Measurements from ENCODE around the gene MSL3B.
A peak's percentile ranks its signal among the peaks of the same experiment; 100 is the strongest.
"Not testable (repeated sequence)": the region's sequence is repeated elsewhere in the genome, so short reads cannot be mapped to it uniquely, and the experiment has no call there.

MSL3B gene

GRCh38 chr2:233867993-233868532 lies at the start of gene MSL3B:
TSS of gene MSL3B (minus strand) at chr2:233868386.
- no peak for DNase-seq (ENCODE audit: low read depth, low spot score)

DNA sequence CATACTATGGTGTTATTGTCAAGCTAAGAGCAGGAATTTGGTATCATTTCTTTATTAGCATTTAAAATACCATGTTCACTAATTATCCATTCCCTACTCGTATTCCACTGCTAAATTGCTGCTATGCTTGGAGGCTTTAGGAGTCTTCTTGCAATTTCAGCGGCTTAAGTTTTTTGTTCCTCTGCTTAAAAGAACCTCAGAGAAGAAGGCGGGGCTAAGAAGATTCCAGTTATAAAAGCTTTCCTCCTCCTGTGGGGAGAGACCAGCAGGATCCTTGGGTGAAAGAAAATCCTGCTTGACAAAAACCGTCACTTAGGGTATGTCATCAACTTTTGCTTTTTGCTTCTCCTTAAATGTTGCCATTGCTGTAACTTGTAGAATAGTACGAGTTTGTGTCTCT lies 48.9 kb upstream of the MSL3B start, which contains the start of gene TRPM8:
TRPM8 (plus strand) TSS at position 258 of the 400 bp plus-strand sequence. CDS start 9,165 bp downstream, outside the sequence.
- DNase-seq (ENCODE audit: low read depth, low spot score), result no peak

- DNase-seq (ENCODE audit: low read depth, low spot score), result no peak
Observed at GRCh38 chr2:233915128-233915527, 46.9 kb upstream of the MSL3B start.

DNA sequence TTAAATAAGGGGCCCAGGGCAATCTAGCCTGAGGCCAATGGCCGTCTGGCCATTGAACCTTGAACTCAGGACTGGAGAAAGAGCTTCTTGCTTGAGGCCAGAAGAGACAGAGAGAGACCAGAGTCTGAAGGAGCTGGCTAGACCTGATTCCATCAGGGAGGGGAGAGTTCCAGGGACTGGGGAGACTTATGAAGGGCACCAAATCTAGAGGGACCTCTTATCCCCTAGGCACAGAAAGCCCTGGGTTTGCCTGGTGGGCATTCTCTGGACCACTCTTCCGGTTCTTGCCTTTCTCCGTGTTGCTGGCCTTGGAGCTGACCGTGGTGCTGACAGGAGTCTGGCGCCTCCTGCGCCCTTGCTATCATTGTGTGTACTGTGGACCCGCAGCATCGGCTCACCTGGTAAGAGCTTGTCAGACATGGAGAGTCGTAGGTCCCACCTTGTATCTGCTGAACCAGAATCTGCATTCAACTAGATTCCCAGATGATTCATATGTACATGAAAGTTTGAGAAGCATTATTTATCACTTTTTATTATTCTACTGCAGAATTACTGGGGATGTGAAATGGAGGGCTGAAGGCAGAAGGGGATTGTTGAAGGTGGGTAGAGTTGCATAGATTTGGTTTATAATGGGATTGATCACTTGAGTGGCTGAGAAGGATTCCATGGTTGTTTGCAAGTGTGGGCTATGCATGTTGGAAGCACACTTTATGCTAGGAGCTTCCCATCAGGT lies 44.7 kb upstream of the MSL3B start:
- no peak for DNase-seq (ENCODE audit: low read depth, low spot score)

DNA sequence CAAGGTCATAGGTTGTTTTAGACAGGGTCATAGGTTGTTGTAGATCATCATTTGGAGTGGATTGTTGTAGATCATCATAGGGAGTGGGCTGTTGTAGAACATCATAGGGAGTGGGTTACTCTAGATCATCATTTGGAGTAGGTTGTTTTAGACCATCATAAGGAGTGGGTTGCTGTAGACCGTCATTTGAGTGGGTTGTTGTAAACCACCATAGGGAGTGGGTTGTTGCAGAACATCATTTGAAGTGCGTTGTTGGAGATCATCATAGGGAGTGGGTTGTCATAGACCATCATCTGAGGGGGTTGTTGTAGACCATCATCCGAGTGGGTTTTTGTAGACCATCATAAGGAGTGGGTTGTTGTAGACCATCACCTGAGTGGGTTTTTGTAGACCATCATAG lies 39.4 kb upstream of the MSL3B start:
- DNase-seq (ENCODE audit: low read depth, low spot score), result no peak

GRCh38 chr2:233905945-233906344 lies 37.8 kb upstream of the MSL3B start:
- DNase-seq (ENCODE audit: low read depth, low spot score), result no peak

DNA sequence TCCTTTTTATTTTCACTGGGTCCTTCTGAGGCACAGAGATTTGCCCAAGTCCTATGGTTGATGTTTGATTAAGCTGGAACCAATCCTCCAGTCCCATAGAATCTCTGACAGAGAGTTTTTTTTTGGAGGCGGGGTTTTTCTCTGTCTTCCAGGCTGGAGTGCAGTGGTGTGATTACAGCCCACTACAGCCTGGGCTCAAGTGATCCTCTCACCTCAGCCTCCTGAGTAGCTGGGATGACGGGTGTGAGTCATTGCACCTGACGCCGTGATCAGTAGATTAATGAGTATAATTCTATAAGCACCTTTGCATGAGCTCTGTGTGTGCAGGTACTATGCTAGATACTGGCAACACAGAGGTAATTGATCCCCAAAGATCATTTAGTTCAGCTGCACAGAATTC lies 33.7 kb upstream of the MSL3B start:
- no peak for DNase-seq (ENCODE audit: low read depth, low spot score)

- no peak for DNase-seq (ENCODE audit: low read depth, low spot score)
Observed at GRCh38 chr2:233901367-233901766, 33.2 kb upstream of the MSL3B start.

DNA sequence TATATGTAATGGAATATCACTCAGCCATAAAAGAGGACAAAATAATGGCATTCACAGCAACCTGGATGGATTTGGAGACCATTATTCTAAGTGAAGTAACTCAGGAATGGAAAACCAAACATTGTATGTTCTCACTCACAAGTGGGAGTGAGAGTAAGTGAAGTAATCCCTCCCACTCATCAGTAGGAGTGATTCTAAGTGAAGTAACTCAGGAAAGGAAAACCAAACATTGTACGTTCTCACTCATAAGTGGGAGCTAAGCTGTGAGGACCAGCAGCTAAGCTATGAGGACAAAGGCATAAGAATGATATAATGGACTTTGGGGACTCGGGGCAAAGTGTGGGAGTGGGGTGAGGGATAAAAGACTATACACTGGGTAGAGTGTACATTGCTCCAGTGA lies 28.1 kb upstream of the MSL3B start:
- DNase-seq (ENCODE audit: low read depth, low spot score), result not testable (repeated sequence)

DNA sequence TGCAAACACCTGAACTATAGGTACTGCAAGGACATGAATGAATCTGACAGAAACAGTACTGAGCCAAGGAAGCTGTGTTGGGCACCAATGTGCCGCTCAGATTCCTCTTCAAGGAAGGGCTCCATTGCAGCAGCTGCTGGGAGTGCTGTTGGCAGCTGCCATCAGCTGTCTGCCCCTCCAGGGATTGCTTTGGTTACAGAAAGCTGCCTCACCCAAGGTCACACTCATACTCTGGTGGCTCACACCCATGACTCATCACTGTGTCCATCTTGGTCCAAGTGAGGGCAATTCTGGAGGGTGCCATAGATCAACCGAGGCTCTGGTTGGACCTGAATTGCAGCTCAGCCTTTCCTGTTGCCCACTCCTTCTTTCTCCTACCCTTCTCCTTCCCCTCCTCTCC lies 24.6 kb upstream of the MSL3B start:
- no peak for DNase-seq (ENCODE audit: low read depth, low spot score)

- no peak for DNase-seq (ENCODE audit: low read depth, low spot score)
Observed at GRCh38 chr2:233882353-233882752, 14.2 kb upstream of the MSL3B start.

GRCh38 chr2:233872125-233872524 lies 3.9 kb upstream of the MSL3B start:
- DNase-seq (ENCODE audit: low read depth, low spot score), result not testable (repeated sequence)

DNA sequence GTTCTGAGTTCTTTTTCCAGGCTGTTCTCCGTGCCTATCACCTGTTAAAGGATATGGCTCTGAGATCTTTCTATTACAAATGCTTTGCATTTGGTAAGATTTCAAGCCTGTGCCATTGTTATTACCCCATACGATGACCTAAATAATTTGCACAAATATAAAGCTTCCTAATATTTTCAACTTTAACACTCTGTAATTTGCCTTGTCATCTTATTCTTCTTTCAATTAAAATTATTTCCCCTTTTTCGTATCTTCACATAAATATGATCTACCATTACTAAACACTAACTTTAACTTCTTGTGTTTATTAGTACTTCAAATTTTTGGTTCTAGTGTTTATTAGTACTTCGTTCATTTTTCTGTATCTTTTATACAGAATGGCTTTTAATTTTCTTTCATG lies 3.2 kb upstream of the MSL3B start:
- DNase-seq (ENCODE audit: low read depth, low spot score), result no peak

DNA sequence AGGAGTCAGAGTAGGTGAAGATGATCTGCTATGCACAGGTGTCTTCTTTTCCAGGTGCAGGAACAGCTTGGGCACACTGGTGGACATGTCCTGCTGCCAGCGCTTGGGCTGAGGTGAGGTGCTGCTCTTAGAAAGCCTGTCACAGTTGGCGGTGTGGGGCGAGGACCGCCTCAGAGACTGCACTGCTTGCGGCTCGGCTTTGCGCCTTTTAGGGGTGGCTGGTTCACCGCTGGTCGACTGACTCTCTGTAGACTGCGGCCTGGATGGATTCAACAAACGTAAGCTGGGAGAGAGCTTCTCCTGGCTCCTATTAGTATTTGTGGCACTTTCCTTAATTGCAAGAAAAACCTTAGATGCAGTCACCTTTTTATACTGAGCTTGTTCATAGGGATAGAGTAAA lies 1.7 kb downstream of the MSL3B start:
- DNase-seq (ENCODE audit: low read depth, low spot score), result no peak

GRCh38 chr2:233865838-233866237 lies 2.3 kb downstream of the MSL3B start:
- no peak for DNase-seq (ENCODE audit: low read depth, low spot score)

DNA sequence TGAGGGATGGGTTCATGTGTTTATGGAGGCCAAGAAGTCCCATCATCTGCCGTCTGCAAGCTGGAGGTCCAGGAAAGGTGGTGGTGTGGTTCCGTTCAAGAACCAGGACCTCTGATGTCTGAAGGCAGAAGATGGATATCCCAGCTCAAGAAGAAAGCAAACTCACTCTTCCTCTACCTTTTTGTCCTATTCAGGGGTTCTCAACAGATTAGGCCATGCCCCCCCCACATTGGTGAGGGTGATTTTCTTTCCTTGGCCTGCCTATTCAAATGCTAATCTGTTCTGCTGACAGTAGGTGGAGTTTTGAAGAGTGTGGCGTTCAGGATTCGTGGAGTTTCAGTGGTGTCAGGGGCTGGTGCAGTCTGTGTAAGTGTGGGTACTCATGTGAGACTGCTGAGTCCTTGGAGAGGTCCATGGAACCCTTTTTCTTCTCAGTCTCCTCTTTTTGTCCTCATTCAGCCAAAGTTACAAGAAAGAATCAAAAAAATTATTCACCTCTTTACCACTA lies 5.9 kb downstream of the MSL3B start:
- no peak for DNase-seq (ENCODE audit: low read depth, low spot score)

GRCh38 chr2:233858331-233858730 lies 9.9 kb downstream of the MSL3B start:
- no peak for DNase-seq (ENCODE audit: low read depth, low spot score)

- DNase-seq (ENCODE audit: low read depth, low spot score), result no peak
Observed at GRCh38 chr2:233857511-233858141, 10.6 kb downstream of the MSL3B start.

DNA sequence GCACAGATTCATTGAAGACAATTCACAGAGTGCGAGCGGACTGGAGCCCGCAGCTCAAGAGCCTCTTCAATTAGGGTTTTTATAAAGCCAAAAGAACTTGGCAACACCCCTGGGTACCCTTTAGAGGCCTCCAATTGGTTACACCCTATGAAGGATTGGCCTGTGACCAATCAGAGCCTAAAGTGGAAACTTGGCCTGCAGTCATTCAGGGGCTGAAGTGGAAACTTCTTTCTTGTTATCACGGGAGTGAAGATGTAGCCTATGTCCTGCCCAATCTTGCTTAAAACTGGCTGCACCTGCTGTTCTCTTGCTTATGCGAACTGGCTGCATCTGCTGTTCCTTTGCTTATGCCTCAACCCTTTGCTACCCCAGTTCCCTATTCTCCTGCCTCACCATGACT lies 12.0 kb downstream of the MSL3B start:
- no peak for DNase-seq (ENCODE audit: low read depth, low spot score)

- DNase-seq (ENCODE audit: low read depth, low spot score), result no peak
Observed at GRCh38 chr2:233855345-233855744, 12.8 kb downstream of the MSL3B start.

- peak; percentile 85 for DNase-seq (ENCODE audit: low read depth, low spot score)
Observed at GRCh38 chr2:233854241-233854981, 13.8 kb downstream of the MSL3B start, which contains the start of gene HJURP. TSS of gene HJURP (minus strand) at chr2:233854535. CDS start at chr2:233854500, 35 bp downstream.

- DNase-seq (ENCODE audit: low read depth, low spot score), result no peak
Observed at GRCh38 chr2:233853883-233854240, 14.3 kb downstream of the MSL3B start.
